ENCODE data around the gene LZTR1.

The LZTR1 gene

DNA sequence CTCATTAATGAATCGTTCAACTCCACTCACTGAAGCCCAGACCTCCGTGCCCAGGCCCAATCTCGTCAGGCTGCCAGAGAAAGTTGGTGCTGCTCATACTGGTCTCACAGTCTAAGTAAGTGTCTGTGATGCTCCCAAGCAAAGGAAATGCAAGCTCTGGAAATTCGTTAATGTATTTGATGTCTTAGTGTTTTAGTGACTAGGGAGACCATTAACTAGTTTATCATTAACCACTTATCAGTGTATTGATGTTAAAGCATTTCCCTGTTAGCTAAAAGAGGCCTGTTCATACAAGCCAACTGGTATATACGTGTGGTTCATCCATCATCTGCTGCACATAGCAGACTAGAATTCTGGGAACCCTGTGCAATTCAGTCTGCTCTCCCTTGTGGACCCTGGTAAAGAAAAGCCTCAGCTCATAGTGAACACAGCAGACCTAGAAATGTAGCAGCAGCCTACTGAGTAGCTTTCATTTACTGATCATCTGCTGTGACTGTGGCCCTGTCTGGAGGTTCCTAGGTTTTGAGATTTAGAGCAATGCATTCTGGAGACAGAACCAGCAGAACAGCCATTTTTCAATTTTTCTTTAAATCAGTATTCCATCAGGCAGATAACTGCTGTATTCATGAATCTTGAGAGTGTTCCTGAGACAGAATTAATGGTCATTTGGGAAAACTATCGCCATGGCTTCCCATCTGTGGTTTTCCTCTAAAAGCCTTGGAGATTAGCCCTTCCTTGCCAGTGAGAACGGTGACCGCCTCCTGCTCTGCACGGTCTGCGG, 30.8 kb upstream of the LZTR1 start:
- peak overlapping the region; percentile 61 for H3K27ac Mint-ChIP-seq
- H3K27me3 Mint-ChIP-seq (ENCODE audit: low read depth, poor library complexity): peaks cover 7% of the 10 kb centered on the region
- H3K4me1 Mint-ChIP-seq: peaks cover 42% of the 10 kb centered on the region
- H3K36me3 Mint-ChIP-seq (ENCODE audit: low read depth): peaks cover 54% of the 10 kb centered on the region
- H3K4me3 Mint-ChIP-seq: no peak overlapping the region
- no peak for TF ChIP-seq CTCF (IDR thresholded peaks at IDR 0.05)
- H3K9me3 Mint-ChIP-seq: no peaks in the 10 kb centered on the region
- DNase-seq: no peak

GRCh38 chr22:20951932-20952380, 30.1 kb upstream of the LZTR1 start:
- Mint-ChIP-seq H3K27me3 (ENCODE audit: low read depth, poor library complexity) (peaks cover 13% of the 10 kb centered on the region), H3K4me1 (peaks cover 43% of the 10 kb centered on the region), H3K36me3 (ENCODE audit: low read depth) (peaks cover 49% of the 10 kb centered on the region), H3K27ac (peak overlapping the region; percentile 30), H3K9me3 (no peaks in the 10 kb centered on the region), H3K4me3 (no peak overlapping the region)
- no peak for TF ChIP-seq CTCF (IDR thresholded peaks at IDR 0.05)
- no peak for DNase-seq

- Mint-ChIP-seq H3K27me3 (ENCODE audit: low read depth, poor library complexity) (peaks cover 18% of the 10 kb centered on the region), H3K27ac (peak overlapping the region; percentile 30), H3K9me3 (no peaks in the 10 kb centered on the region), H3K4me3 (no peak overlapping the region), H3K36me3 (ENCODE audit: low read depth) (peaks cover 48% of the 10 kb centered on the region), H3K4me1 (peaks cover 44% of the 10 kb centered on the region)
- no peak for DNase-seq
- TF ChIP-seq CTCF (IDR thresholded peaks at IDR 0.05): no peak
Measured at GRCh38 chr22:20952544-20953341, 29.4 kb upstream of the LZTR1 start.

DNA sequence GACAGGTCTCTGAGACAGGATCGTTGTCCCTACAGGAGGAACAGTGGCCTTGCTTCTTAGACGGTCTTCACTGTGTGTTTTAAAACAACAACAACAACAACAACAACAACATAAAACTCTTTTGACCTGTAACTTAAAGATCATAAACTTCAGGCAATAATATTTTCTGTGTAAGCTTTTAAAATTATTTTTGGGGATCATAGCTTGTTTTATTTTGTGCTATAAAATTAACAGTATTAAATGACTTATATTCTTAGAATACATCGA, 28.8 kb upstream of the LZTR1 start:
- TF ChIP-seq CTCF (IDR thresholded peaks at IDR 0.05): no peak
- Mint-ChIP-seq H3K27ac (no peak overlapping the region), H3K36me3 (ENCODE audit: low read depth) (peaks cover 43% of the 10 kb centered on the region), H3K4me1 (peaks cover 45% of the 10 kb centered on the region), H3K9me3 (no peaks in the 10 kb centered on the region), H3K27me3 (ENCODE audit: low read depth, poor library complexity) (peaks cover 23% of the 10 kb centered on the region), H3K4me3 (no peak overlapping the region)
- DNase-seq: no peak

GRCh38 chr22:20953668-20954500, 28.2 kb upstream of the LZTR1 start:
- no peak for TF ChIP-seq CTCF (IDR thresholded peaks at IDR 0.05)
- Mint-ChIP-seq H3K36me3 (ENCODE audit: low read depth) (peaks cover 42% of the 10 kb centered on the region), H3K27me3 (ENCODE audit: low read depth, poor library complexity) (peaks cover 29% of the 10 kb centered on the region), H3K9me3 (no peaks in the 10 kb centered on the region), H3K27ac (peak overlapping the region; percentile 19), H3K4me1 (peaks cover 45% of the 10 kb centered on the region), H3K4me3 (no peak overlapping the region)
- DNase-seq: no peak

Measured in nephron progenitor cell (in vitro differentiated cells).